ENCODE results near the gene SLC2A4RG.

Gene SLC2A4RG

DNA sequence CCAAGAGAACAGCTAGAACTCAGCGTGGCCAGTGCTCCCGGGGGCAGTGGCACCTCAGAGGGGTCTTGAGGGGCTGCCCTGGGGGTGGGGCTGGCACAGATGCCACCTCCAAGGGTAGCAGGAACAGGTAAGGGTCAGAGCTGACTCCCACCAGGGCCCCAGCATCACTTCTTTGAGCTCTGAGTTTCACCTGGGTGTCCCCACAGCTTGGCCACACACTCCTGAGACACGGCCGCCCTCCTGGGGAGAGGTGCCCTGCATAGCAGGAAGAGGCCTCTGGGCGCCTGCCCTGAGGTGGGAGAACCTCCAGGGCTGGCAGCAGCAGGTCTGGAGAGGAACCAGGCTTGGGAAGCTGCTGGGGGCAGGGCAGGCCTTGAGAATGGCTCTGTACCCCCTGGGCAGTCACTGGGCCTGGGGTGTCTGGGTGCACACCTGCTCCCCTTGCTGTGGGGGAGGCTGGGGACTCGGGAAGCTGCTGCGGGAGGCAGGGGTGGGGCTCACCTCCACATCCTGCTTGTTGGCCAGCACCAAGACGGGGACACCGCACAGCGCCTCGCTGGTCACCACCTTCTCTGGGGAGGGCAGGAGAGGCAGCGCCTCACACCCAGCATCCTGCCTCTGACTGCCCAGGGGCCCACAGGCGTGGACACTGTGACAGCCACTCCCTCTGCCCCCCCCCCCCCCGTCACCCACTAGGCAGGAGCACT lies 38.1 kb upstream of the SLC2A4RG start:
- DNase-seq (ENCODE audit: low read depth): no peak
- TF ChIP-seq, protein P1, sequence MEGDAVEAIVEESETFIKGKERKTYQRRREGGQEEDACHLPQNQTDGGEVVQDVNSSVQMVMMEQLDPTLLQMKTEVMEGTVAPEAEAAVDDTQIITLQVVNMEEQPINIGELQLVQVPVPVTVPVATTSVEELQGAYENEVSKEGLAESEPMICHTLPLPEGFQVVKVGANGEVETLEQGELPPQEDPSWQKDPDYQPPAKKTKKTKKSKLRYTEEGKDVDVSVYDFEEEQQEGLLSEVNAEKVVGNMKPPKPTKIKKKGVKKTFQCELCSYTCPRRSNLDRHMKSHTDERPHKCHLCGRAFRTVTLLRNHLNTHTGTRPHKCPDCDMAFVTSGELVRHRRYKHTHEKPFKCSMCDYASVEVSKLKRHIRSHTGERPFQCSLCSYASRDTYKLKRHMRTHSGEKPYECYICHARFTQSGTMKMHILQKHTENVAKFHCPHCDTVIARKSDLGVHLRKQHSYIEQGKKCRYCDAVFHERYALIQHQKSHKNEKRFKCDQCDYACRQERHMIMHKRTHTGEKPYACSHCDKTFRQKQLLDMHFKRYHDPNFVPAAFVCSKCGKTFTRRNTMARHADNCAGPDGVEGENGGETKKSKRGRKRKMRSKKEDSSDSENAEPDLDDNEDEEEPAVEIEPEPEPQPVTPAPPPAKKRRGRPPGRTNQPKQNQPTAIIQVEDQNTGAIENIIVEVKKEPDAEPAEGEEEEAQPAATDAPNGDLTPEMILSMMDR (conservative IDR thresholded peaks at IDR 0.05; ENCODE audit: low read length): no peak
- no peak overlapping the region for H3K4me3 ChIP-seq (ENCODE audit: low read length)

DNA sequence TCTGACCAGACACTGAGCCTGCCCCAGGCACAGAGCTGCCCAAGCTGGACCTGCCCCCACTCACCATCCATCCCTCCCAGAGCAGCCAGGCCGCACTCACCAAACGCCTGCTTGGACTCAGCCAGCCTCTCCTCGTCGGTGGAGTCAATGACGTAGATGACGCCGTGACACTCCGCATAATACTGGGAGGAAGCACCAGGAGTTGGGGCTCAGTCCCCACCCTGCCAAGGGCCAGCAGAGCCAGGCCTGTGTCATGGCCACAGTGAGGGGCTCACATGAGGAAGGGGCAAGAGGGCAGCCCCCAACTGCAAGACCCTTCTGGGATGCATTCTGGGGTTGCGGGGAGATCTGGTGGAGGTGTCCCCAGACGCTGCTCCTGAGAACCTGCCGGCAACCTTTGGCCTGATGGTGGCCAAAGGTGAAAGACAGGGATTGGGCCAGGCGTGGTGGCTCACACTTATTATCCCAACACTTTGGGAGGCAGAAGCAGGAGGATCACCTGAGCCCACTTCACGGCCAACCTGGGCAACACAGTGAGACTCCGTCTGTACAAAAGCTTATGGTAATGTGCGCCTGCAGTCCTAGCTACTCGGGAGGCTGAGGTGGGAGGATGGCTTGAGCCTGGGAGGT lies 37.4 kb upstream of the SLC2A4RG start:
- TF ChIP-seq, protein P1 (conservative IDR thresholded peaks at IDR 0.05; ENCODE audit: low read length): no peak
- DNase-seq (ENCODE audit: low read depth): no peak
- no peak overlapping the region for H3K4me3 ChIP-seq (ENCODE audit: low read length)

DNA sequence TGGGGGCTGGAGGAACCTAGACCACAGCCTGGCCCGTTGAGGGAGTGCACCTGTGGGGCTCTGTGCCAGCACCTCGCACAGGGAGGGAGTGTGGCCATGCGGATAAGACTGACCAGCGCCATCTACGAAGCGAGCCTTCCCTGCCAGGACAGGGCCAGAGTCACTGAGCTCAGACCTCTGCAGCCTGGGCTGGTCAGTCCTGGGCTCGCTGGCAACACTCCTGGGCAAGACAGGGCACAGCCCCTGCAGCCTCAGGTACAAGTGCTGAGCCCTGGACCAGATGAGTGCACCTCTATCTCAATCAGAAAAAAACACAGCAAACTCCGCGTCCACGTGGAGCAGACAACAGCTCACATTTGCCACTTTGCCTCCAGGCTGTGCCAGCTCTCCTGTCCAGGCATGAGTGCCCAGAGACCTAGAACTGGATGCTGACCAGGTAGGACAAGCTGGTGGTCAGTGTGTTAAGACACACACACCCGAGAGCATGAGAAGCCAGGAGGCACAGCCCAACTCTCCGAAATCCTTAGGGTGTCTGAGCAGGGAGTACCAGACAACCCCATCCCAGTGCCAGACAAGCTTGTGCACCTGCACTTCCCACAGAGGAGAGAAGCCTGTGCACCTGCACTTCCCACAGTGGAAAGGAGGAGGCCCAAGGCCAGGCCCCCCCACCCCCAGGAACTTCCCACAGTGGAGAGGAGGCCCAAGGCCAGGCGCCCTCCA lies 36.7 kb upstream of the SLC2A4RG start:
- H3K4me3 ChIP-seq (ENCODE audit: low read length): no peak overlapping the region
- TF ChIP-seq, protein P1 (conservative IDR thresholded peaks at IDR 0.05; ENCODE audit: low read length): no peak
- DNase-seq (ENCODE audit: low read depth): no peak

DNA sequence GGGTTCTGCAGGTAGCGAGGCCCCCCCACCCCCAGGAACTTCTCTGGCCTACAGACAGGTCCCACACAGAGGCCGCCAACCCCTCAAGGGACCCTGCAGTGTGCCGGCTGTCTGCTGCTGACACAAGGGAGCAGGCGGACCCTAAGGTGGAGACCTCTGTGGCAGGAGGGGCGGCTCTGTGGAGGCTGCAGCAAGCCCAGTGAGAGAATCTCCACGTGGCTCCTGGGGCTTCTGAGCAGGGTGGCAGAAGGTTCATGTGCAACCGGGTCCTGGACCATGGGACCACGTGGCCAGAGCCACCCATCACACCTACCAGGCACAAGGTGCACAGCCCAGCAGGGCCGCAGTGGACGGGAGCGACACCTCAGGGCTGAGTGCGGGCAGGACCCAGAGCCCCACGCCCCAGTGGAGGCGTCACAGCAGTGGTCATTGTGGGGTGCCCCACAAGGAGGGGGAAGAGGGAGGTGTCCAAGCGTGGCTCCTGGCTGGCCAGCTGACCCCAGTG lies 36.1 kb upstream of the SLC2A4RG start:
- TF ChIP-seq, protein P1 (conservative IDR thresholded peaks at IDR 0.05; ENCODE audit: low read length): no peak
- H3K4me3 ChIP-seq (ENCODE audit: low read length): no peak overlapping the region
- DNase-seq (ENCODE audit: low read depth): no peak

- TF ChIP-seq, protein P1 (conservative IDR thresholded peaks at IDR 0.05; ENCODE audit: low read length): no peak
Measured at GRCh38 chr20:63703976-63704748, 35.4 kb upstream of the SLC2A4RG start.

DNA sequence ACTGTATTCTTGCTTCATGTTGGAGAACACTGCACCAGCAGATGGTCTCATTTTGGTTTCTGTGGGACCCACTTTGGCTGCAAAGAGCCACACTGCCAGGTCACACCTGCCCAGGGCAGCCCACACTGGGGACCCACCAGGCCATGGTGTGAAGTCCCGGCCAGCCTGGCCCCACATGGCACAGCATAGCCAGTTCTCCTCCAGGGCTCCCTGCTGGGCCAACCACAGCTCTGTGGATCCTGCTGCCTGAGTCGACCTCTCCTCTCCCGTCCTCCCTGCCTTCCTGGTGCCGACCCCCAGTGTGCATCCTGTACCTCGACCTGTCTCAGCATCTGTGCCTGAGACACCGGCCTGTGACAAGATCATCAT lies 34.8 kb upstream of the SLC2A4RG start:
- no peak overlapping the region for H3K4me3 ChIP-seq (ENCODE audit: low read length)
- TF ChIP-seq, protein P1 (conservative IDR thresholded peaks at IDR 0.05; ENCODE audit: low read length): no peak
- DNase-seq (ENCODE audit: low read depth): no peak

More at GRCh38 chr20:63703976-63704748, 35.4 kb upstream of the SLC2A4RG start:
- DNase-seq (ENCODE audit: low read depth): no peak
- no peak overlapping the region for H3K4me3 ChIP-seq (ENCODE audit: low read length)
